Glomerular visceral epithelial cell (primary cell): ENCODE measurements around the gene HERC2.
A peak's percentile ranks its signal among the peaks of the same experiment; 100 is the strongest.
"Not testable (repeated sequence)": the region's sequence is repeated elsewhere in the genome, so short reads cannot be mapped to it uniquely, and the experiment has no call there.

ENCODE experiments used
- DNase-seq: peaks from one replicate; pipeline ENCODE4 v3.0.0-alpha.2; 2016; ENCODE audit errors: extremely low spot score

HERC2 gene

GRCh38 chr15:28131400-28131799 is 190.6 kb downstream of the HERC2 start:
- no peak for DNase-seq

- no peak for DNase-seq
These were observed 191.3 kb downstream of the HERC2 start for GRCh38 chr15:28130651-28131050.

GRCh38 chr15:28129231-28129848 is 192.6 kb downstream of the HERC2 start:
- DNase-seq, result no peak

GRCh38 chr15:28128031-28128430 is 193.9 kb downstream of the HERC2 start:
- no peak for DNase-seq

- no peak for DNase-seq
These were observed 194.9 kb downstream of the HERC2 start for GRCh38 chr15:28127036-28127435.

GRCh38 chr15:28125673-28126651 is 196.0 kb downstream of the HERC2 start:
- peak; percentile 42 for DNase-seq

- DNase-seq, result no peak
These were observed 197.1 kb downstream of the HERC2 start for GRCh38 chr15:28124841-28125240.

- DNase-seq, result peak; percentile 74
These were observed 198.5 kb downstream of the HERC2 start for GRCh38 chr15:28123408-28124023.

GRCh38 chr15:28122038-28122949 is 199.7 kb downstream of the HERC2 start:
- no peak for DNase-seq

- DNase-seq, result not testable (repeated sequence)
These were observed 200.4 kb downstream of the HERC2 start for GRCh38 chr15:28121577-28121976.

GRCh38 chr15:28120359-28120640 is 201.7 kb downstream of the HERC2 start:
- no peak for DNase-seq

- no peak for DNase-seq
These were observed 203.4 kb downstream of the HERC2 start for GRCh38 chr15:28118531-28118930.

GRCh38 chr15:28118083-28118482 is 203.9 kb downstream of the HERC2 start:
- DNase-seq, result no peak

- DNase-seq, result no peak
These were observed 204.5 kb downstream of the HERC2 start for GRCh38 chr15:28117432-28117990.

- DNase-seq, result no peak
These were observed 205.2 kb downstream of the HERC2 start for GRCh38 chr15:28116521-28117431.

- DNase-seq, result no peak
These were observed 206.1 kb downstream of the HERC2 start for GRCh38 chr15:28115871-28116270.

- DNase-seq, result no peak
These were observed 207.0 kb downstream of the HERC2 start for GRCh38 chr15:28114721-28115622.

GRCh38 chr15:28114114-28114455 is 207.9 kb downstream of the HERC2 start:
- DNase-seq, result no peak

- no peak for DNase-seq
These were observed 208.4 kb downstream of the HERC2 start for GRCh38 chr15:28113394-28114113.
